ENCODE results near the gene G0S2.

G0S2 gene

DNA sequence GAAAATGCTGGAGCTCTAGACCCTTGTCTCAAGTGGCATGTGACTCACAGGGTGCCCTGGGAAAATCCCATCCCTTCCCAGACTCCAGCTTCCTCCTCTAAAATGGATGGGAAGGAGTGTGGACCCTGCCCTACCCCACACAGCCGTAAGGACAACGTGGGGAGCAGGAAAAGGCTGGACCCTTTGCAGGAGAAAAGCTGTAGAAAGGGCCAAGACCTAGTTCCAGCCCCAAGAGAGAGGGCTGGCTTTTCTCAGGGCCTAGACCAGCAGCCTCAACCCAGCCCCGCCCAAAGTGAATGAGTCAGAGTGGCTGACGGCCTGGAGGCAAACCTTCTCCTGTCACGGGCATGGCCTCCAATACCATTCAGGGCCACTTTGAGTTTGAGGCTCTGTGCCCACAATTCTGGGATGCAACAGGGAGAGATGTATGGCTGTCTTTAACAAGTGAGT, 24.0 kb upstream of the G0S2 start:
- Mint-ChIP-seq H3K9me3 (no peaks in the 10 kb centered on the region), H3K4me1 (peaks cover 72% of the 10 kb centered on the region), H3K36me3 (ENCODE audit: low read depth) (no peaks in the 10 kb centered on the region), H3K4me3 (no peak overlapping the region), H3K27me3 (ENCODE audit: low read depth) (peaks cover 4% of the 10 kb centered on the region), H3K27ac (peak overlapping the region in 2 of 3 experiments; percentile 23 to 47)
- TF ChIP-seq, protein P1, sequence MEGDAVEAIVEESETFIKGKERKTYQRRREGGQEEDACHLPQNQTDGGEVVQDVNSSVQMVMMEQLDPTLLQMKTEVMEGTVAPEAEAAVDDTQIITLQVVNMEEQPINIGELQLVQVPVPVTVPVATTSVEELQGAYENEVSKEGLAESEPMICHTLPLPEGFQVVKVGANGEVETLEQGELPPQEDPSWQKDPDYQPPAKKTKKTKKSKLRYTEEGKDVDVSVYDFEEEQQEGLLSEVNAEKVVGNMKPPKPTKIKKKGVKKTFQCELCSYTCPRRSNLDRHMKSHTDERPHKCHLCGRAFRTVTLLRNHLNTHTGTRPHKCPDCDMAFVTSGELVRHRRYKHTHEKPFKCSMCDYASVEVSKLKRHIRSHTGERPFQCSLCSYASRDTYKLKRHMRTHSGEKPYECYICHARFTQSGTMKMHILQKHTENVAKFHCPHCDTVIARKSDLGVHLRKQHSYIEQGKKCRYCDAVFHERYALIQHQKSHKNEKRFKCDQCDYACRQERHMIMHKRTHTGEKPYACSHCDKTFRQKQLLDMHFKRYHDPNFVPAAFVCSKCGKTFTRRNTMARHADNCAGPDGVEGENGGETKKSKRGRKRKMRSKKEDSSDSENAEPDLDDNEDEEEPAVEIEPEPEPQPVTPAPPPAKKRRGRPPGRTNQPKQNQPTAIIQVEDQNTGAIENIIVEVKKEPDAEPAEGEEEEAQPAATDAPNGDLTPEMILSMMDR (IDR thresholded peaks at IDR 0.05; ENCODE audit: unreplicated experiment in 3 of 3): no peak

DNA sequence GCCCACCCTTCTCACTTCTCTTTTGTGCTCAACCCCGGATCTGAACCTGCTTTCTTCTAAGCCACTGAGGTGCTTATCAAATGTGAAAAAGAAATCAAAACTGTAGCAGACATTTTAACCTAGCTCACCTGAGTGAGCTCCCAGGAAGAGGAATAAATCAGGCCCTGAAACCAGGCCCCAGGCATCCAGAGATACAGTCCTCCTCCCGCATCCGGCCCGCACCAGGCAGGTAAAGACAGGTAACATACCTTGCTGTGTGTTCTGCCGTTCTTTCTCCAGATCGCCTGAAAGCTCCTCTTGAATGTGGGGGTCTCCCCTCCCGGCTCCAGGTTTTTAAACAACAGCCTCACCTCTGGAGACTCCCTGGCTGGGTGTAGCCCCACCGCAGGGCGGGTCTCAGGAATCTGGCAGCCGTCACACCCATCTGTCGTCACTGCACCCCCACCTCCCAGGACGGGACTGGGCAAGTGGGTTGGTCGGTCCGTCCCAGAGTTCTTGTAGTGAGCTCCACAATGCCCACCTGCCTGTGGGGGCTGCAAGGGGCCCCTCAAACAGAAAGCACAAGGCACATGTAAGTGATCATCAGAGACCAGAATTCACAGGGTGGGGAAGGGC, 23.0 kb upstream of the G0S2 start, which contains the start of gene LAMB3:
LAMB3 (minus strand) TSS at position 305 of the 615 bp plus-strand sequence. CDS start 1,481 bp downstream, outside the sequence.
- TF ChIP-seq, protein P1 (IDR thresholded peaks at IDR 0.05; ENCODE audit: unreplicated experiment in 3 of 3): no peak
- H3K4me3 Mint-ChIP-seq: no peak within 1 kb of the TSS
- peaks cover 61% of the 10 kb centered on the region for H3K4me1 Mint-ChIP-seq
- no peaks in the 10 kb centered on the region for H3K9me3 Mint-ChIP-seq
- H3K27ac Mint-ChIP-seq: peak within 1 kb of the TSS; percentile 60 to 90 (median 83)
- peaks cover 4% of the 10 kb centered on the region for H3K27me3 Mint-ChIP-seq (ENCODE audit: low read depth)
- H3K36me3 Mint-ChIP-seq (ENCODE audit: low read depth): no peaks in the 10 kb centered on the region

DNA sequence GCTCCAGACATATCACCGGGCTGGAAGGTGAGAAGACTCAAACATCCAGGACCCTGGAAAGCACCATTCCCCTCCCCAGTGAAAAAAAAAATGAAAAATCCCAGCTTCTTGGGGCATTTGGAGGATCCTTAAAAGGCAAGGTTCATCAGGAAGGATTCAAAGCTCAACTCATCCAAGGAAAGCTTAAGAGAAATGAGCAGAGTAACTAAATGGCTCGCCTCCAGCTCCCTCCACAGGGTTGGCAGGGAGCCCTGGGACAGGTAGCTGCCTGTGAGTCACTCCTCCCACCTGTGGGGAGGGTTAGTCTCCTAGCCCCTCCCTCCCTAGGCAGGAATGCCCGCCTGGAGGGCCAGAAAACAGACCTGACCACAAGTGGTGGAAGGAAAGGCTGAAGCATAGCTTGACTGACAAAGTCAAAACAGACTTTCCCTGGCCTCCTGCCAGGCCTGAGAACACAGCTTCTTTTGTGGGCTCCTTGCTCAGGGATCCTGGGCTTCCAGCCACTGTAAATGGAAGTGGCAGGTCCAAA, 22.3 kb upstream of the G0S2 start:
- Mint-ChIP-seq H3K36me3 (ENCODE audit: low read depth) (no peaks in the 10 kb centered on the region), H3K4me1 (peaks cover 60% of the 10 kb centered on the region), H3K4me3 (no peak overlapping the region), H3K27ac (peak overlapping the region; percentile 60 to 90 (median 83)), H3K27me3 (ENCODE audit: low read depth) (peaks cover 4% of the 10 kb centered on the region), H3K9me3 (no peaks in the 10 kb centered on the region)
- TF ChIP-seq, protein P1 (IDR thresholded peaks at IDR 0.05; ENCODE audit: unreplicated experiment in 3 of 3): no peak

DNA sequence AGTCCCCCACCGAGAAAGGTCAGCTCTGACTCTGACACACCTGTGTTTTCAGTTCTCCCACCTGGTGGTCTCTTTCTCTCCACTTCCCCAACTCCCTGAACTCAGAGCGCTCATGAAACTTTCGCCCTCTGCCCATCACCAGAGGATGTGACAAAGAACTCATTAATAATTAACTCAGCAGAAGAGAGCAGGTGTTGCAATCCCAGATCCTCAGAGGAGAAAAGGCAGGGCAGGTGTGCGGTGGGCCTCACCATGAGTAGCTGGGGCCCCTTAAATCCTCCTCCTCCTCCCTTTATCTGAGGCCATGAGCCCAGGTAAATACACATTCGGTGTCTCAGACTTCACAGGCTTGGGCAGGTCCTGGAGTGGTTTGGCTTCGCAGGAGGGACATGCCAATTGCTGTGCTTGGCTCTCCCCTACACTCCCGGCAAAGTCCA, 21.3 kb upstream of the G0S2 start:
- Mint-ChIP-seq H3K36me3 (ENCODE audit: low read depth) (no peaks in the 10 kb centered on the region), H3K4me3 (no peak overlapping the region), H3K27me3 (ENCODE audit: low read depth) (peaks cover 4% of the 10 kb centered on the region), H3K9me3 (no peaks in the 10 kb centered on the region), H3K4me1 (peaks cover 61% of the 10 kb centered on the region), H3K27ac (peak overlapping the region; percentile 73 to 90 (median 83))
- TF ChIP-seq, protein P1 (IDR thresholded peaks at IDR 0.05; ENCODE audit: unreplicated experiment in 3 of 3): no peak

DNA sequence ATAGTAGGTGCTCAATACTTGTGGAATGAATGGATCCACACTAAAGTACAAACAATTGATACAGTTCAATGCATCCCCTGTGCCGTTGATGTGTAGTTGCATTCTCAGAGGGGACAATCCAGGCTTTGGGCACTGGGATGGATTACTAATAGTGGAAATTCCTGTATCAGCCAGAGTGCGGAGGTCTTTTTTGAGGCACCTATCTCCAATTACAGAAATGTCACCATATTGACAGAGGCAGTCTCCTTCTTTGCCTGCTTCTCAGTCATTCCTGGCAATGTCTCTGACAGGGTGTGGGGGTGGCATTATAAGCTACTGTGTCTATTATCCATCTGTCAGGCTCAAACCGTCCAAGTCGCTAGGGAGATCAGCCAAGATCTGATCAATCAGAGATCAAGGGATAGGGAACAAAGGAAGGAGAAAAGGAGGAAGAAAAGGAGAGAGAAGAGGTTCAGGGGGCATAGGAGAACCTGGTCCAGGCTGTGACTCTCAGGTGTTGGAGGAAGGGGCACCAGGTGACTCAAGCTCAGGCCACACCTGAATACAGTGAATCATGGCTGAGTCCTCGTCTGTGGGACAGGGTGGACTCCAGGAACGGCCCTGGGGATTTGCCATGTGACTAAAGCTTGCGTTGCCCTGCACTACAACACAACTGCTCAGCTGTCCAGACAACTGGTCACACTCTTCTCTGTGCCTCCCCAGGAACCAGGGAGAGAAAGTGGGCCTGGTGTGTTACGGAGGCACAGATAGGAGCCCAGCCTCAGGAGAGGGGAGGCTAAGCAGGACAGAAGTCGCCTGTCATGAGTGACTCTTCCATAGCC, 19.6 kb upstream of the G0S2 start:
- TF ChIP-seq, protein P1 (IDR thresholded peaks at IDR 0.05; ENCODE audit: unreplicated experiment in 3 of 3): no peak
- Mint-ChIP-seq H3K27ac (peak overlapping the region in 1 of 3 experiments; percentile 90), H3K4me1 (peaks cover 65% of the 10 kb centered on the region), H3K36me3 (ENCODE audit: low read depth) (no peaks in the 10 kb centered on the region), H3K4me3 (no peak overlapping the region), H3K9me3 (no peaks in the 10 kb centered on the region), H3K27me3 (ENCODE audit: low read depth) (peaks cover 7% of the 10 kb centered on the region)
